ENCODE data around the gene FAM171A1.

DNA sequence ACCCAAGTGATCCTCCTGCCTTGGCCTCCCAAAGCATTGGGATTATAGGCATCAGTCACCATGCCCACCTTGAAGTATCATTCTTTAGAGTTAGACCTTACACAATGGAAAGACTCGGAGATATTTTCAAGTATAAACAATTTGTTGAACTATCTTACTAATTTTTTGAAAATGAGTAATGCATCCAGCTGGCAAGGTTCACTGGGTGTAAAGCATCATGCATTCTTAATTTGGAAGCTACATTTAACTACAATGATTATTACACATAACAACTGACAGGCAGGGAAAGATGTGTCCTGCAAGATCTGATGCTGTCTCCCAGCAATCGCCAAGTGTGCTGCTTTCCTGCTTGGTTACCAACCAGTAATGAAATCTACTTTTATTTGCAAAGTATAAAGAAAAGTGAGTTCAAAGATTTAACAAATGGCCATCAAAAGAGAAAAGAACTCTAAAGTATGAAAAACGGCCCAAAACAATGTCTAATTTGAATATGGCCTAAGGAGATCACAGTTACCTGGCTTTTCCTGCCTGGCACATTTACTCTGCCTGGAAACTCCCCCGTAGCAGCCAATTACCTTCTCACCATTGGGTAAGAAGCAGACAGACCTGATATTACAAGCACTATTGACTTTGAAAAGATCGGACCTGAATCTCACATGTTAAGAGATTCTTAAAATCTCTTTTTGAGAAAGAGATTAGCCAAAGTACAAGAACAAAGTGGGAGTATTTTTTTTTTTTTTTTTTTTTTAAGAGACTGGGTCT, 143.3 kb downstream of the FAM171A1 start:
- no peak for TF ChIP-seq POLR2A (IDR thresholded peaks at IDR 0.05)
- TF ChIP-seq, protein P1, sequence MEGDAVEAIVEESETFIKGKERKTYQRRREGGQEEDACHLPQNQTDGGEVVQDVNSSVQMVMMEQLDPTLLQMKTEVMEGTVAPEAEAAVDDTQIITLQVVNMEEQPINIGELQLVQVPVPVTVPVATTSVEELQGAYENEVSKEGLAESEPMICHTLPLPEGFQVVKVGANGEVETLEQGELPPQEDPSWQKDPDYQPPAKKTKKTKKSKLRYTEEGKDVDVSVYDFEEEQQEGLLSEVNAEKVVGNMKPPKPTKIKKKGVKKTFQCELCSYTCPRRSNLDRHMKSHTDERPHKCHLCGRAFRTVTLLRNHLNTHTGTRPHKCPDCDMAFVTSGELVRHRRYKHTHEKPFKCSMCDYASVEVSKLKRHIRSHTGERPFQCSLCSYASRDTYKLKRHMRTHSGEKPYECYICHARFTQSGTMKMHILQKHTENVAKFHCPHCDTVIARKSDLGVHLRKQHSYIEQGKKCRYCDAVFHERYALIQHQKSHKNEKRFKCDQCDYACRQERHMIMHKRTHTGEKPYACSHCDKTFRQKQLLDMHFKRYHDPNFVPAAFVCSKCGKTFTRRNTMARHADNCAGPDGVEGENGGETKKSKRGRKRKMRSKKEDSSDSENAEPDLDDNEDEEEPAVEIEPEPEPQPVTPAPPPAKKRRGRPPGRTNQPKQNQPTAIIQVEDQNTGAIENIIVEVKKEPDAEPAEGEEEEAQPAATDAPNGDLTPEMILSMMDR (IDR thresholded peaks at IDR 0.05) = no peak
- no peak for TF ChIP-seq POLR2AphosphoS5 (IDR thresholded peaks at IDR 0.05)
